ENCODE measurements around the gene SACS.

Gene SACS

GRCh38 chr13:23445794-23446193 lies 12.3 kb upstream of the SACS start:
- no peak overlapping the region for H2AFZ ChIP-seq (ENCODE audit: low read length)
- no peaks in the 10 kb centered on the region for H3K27me3 ChIP-seq (ENCODE audit: insufficient read depth, low read length)
- H3F3A ChIP-seq (ENCODE audit: insufficient read depth, low read length): no peaks in the 10 kb centered on the region
- no peaks in the 10 kb centered on the region for H3K36me3 ChIP-seq (ENCODE audit: insufficient read depth, low read length)
- H3K9me3 ChIP-seq (ENCODE audit: low read length): no peaks in the 10 kb centered on the region
- H3K9ac ChIP-seq (ENCODE audit: low read length): no peak overlapping the region
- no peak overlapping the region for H3K4me3 ChIP-seq (ENCODE audit: low read depth, low read length, poor library complexity, severe bottlenecking)
- no peaks in the 10 kb centered on the region for H3K79me2 ChIP-seq (ENCODE audit: insufficient read depth, low read length)
- H3K4me1 ChIP-seq (ENCODE audit: insufficient read depth, low read length, severe bottlenecking): no peaks in the 10 kb centered on the region
- H3K9me2 ChIP-seq (ENCODE audit: low read depth, low read length): no peaks in the 10 kb centered on the region
- TF ChIP-seq EZH2 (IDR thresholded peaks at IDR 0.05; ENCODE audit: borderline replicate concordance, low read length) (no peak), CTCF (IDR thresholded peaks at IDR 0.05; ENCODE audit: low read length) (no peak)
- no peak overlapping the region for H3K27ac ChIP-seq (ENCODE audit: low read depth, low read length, poor library complexity, severe bottlenecking)
- H4K20me1 ChIP-seq (ENCODE audit: insufficient read depth, low read length): no peaks in the 10 kb centered on the region
- H3K4me2 ChIP-seq (ENCODE audit: low read length): no peak overlapping the region

GRCh38 chr13:23443878-23444277 lies 10.4 kb upstream of the SACS start:
- H3K4me3 ChIP-seq (ENCODE audit: low read depth, low read length, poor library complexity, severe bottlenecking): no peak overlapping the region
- no peaks in the 10 kb centered on the region for H3K9me2 ChIP-seq (ENCODE audit: low read depth, low read length)
- H3K36me3 ChIP-seq (ENCODE audit: insufficient read depth, low read length): no peaks in the 10 kb centered on the region
- H3K79me2 ChIP-seq (ENCODE audit: insufficient read depth, low read length): no peaks in the 10 kb centered on the region
- no peaks in the 10 kb centered on the region for H3K4me1 ChIP-seq (ENCODE audit: insufficient read depth, low read length, severe bottlenecking)
- no peak overlapping the region for H2AFZ ChIP-seq (ENCODE audit: low read length)
- H3F3A ChIP-seq (ENCODE audit: insufficient read depth, low read length): no peaks in the 10 kb centered on the region
- H3K4me2 ChIP-seq (ENCODE audit: low read length): no peak overlapping the region
- H4K20me1 ChIP-seq (ENCODE audit: insufficient read depth, low read length): no peaks in the 10 kb centered on the region
- H3K27ac ChIP-seq (ENCODE audit: low read depth, low read length, poor library complexity, severe bottlenecking): no peak overlapping the region
- no peak for TF ChIP-seq EZH2 (IDR thresholded peaks at IDR 0.05; ENCODE audit: borderline replicate concordance, low read length)
- TF ChIP-seq CTCF (IDR thresholded peaks at IDR 0.05; ENCODE audit: low read length): no peak
- no peak overlapping the region for H3K9ac ChIP-seq (ENCODE audit: low read length)
- H3K27me3 ChIP-seq (ENCODE audit: insufficient read depth, low read length): no peaks in the 10 kb centered on the region
- no peaks in the 10 kb centered on the region for H3K9me3 ChIP-seq (ENCODE audit: low read length)

- no peaks in the 10 kb centered on the region for H4K20me1 ChIP-seq (ENCODE audit: insufficient read depth, low read length)
- H3K27ac ChIP-seq (ENCODE audit: low read depth, low read length, poor library complexity, severe bottlenecking): no peak overlapping the region
- H3K36me3 ChIP-seq (ENCODE audit: insufficient read depth, low read length): no peaks in the 10 kb centered on the region
- H2AFZ ChIP-seq (ENCODE audit: low read length): no peak overlapping the region
- no peak overlapping the region for H3K4me3 ChIP-seq (ENCODE audit: low read depth, low read length, poor library complexity, severe bottlenecking)
- no peak overlapping the region for H3K4me2 ChIP-seq (ENCODE audit: low read length)
- H3K4me1 ChIP-seq (ENCODE audit: insufficient read depth, low read length, severe bottlenecking): no peaks in the 10 kb centered on the region
- no peaks in the 10 kb centered on the region for H3K9me3 ChIP-seq (ENCODE audit: low read length)
- no peaks in the 10 kb centered on the region for H3K27me3 ChIP-seq (ENCODE audit: insufficient read depth, low read length)
- no peaks in the 10 kb centered on the region for H3K9me2 ChIP-seq (ENCODE audit: low read depth, low read length)
- H3K9ac ChIP-seq (ENCODE audit: low read length): no peak overlapping the region
- H3K79me2 ChIP-seq (ENCODE audit: insufficient read depth, low read length): no peaks in the 10 kb centered on the region
- no peaks in the 10 kb centered on the region for H3F3A ChIP-seq (ENCODE audit: insufficient read depth, low read length)
- TF ChIP-seq CTCF (IDR thresholded peaks at IDR 0.05; ENCODE audit: low read length) (no peak), EZH2 (IDR thresholded peaks at IDR 0.05; ENCODE audit: borderline replicate concordance, low read length) (no peak)
These were observed 9.6 kb upstream of the SACS start for GRCh38 chr13:23443110-23443509.

Data from OCI-LY1 (cell line).